SJSA1 (cell line): ENCODE results near the gene TUBB8B. TPM values are rescaled to one million over a fixed set of nuclear protein-coding genes. Genes with fewer than 3 reads are reported as not detected.
"Not testable (repeated sequence)": the region's sequence is repeated elsewhere in the genome, so short reads cannot be mapped to it uniquely, and the experiment has no call there.

Source experiments
- DNase-seq, 2 experiments: peaks; one replicate each; pipeline ENCODE4 v3.0.0-alpha.2; 2015 to 2020; ENCODE audit warnings: low spot score in 2 of 2, low read depth in 1 of 2
- H3K27ac ChIP-seq: fragments of 250-450 bp; sonication (Bioruptor Pico); 2 replicates; pipeline ENCODE4 v1.5.1; 2020; ENCODE audit warnings: mild to moderate bottlenecking, moderate library complexity
- H3K27me3 ChIP-seq: fragments of 250-450 bp; sonication (Bioruptor Pico); replicated peaks from 2 replicates; pipeline ENCODE4 v1.5.1; 2020; ENCODE audit warnings: mild to moderate bottlenecking, moderate library complexity
- H3K36me3 ChIP-seq: fragments of 250-450 bp; sonication (Bioruptor Pico); 2 replicates; pipeline ENCODE4 v1.5.1; 2020; ENCODE audit warnings: mild to moderate bottlenecking
- H3K4me1 ChIP-seq: fragments of 250-450 bp; sonication (Bioruptor Pico); replicated peaks from 2 replicates; pipeline ENCODE4 v1.6.1; 2021; ENCODE audit warnings: mild to moderate bottlenecking
- H3K4me3 ChIP-seq: fragments of 250-450 bp; sonication (Bioruptor Pico); 2 replicates; pipeline ENCODE4 v1.5.1; 2020; ENCODE audit warnings: mild to moderate bottlenecking
- H3K9me3 ChIP-seq: fragments of 250-450 bp; sonication (Bioruptor Pico); replicated peaks from 2 replicates; pipeline ENCODE4 v1.5.1; 2020; ENCODE audit warnings: mild to moderate bottlenecking
- total RNA-seq: library from RNA; depleted of rRNA; stranded (reverse); fragments of >200 nt; shearing (Covaris generic); gene quantifications from 2 replicates; pipeline ENCODE4 v1.2.3, GENCODE V29; 2014

The TUBB8B gene
- total RNA-seq, 1 experiment from 2014 or later: 1.1 TPM

GRCh38 chr18:75525-76160 lies 26.2 kb upstream of the TUBB8B start:
- H3K4me1 ChIP-seq, DNase-seq, H3K27me3 ChIP-seq, H3K36me3 ChIP-seq, H3K27ac ChIP-seq, H3K4me3 ChIP-seq, H3K9me3 ChIP-seq: not testable (repeated sequence)

GRCh38 chr18:73181-73777 lies 23.9 kb upstream of the TUBB8B start:
- H3K36me3 ChIP-seq, H3K4me1 ChIP-seq, H3K27me3 ChIP-seq, DNase-seq, H3K27ac ChIP-seq, H3K9me3 ChIP-seq, H3K4me3 ChIP-seq: not testable (repeated sequence)

GRCh38 chr18:67701-68100 lies 18.3 kb upstream of the TUBB8B start:
- H3K27ac ChIP-seq, DNase-seq, H3K36me3 ChIP-seq, H3K4me1 ChIP-seq, H3K9me3 ChIP-seq, H3K27me3 ChIP-seq, H3K4me3 ChIP-seq: not testable (repeated sequence)

GRCh38 chr18:64279-64678 lies 14.9 kb upstream of the TUBB8B start:
- not testable (repeated sequence) for H3K27ac ChIP-seq, H3K9me3 ChIP-seq, H3K27me3 ChIP-seq, DNase-seq, H3K36me3 ChIP-seq, H3K4me3 ChIP-seq, H3K4me1 ChIP-seq

GRCh38 chr18:63656-64055 lies 14.2 kb upstream of the TUBB8B start:
- H3K4me1 ChIP-seq, H3K9me3 ChIP-seq, H3K27ac ChIP-seq, DNase-seq, H3K36me3 ChIP-seq, H3K27me3 ChIP-seq, H3K4me3 ChIP-seq: not testable (repeated sequence)

- not testable (repeated sequence) for H3K36me3 ChIP-seq, H3K4me3 ChIP-seq, H3K9me3 ChIP-seq, H3K4me1 ChIP-seq, DNase-seq, H3K27me3 ChIP-seq, H3K27ac ChIP-seq
Observed at GRCh38 chr18:54388-54787, 5.0 kb upstream of the TUBB8B start.

GRCh38 chr18:48696-49095 lies 719 bp downstream of the TUBB8B start:
- H3K27ac ChIP-seq, H3K4me3 ChIP-seq, H3K4me1 ChIP-seq, H3K36me3 ChIP-seq, H3K27me3 ChIP-seq, H3K9me3 ChIP-seq: not testable (repeated sequence)
- DNase-seq: peak in 1 of 2 experiments; percentile 33

- H3K4me3 ChIP-seq: not testable (repeated sequence)
Observed at GRCh38 chr18:13177-13576, 36.2 kb downstream of the TUBB8B start.

GRCh38 chr18:12773-13172 lies 36.6 kb downstream of the TUBB8B start:
- H3K27me3 ChIP-seq, DNase-seq, H3K9me3 ChIP-seq, H3K27ac ChIP-seq, H3K4me1 ChIP-seq, H3K4me3 ChIP-seq, H3K36me3 ChIP-seq: not testable (repeated sequence)

More at GRCh38 chr18:13177-13576, 36.2 kb downstream of the TUBB8B start:
- not testable (repeated sequence) for H3K9me3 ChIP-seq, H3K4me1 ChIP-seq, H3K27ac ChIP-seq, H3K27me3 ChIP-seq, DNase-seq, H3K36me3 ChIP-seq

- H3K4me1 ChIP-seq, H3K27ac ChIP-seq, DNase-seq, H3K27me3 ChIP-seq, H3K36me3 ChIP-seq, H3K4me3 ChIP-seq, H3K9me3 ChIP-seq: not testable (repeated sequence)
Observed at GRCh38 chr18:11383-12274, 37.8 kb downstream of the TUBB8B start.

- DNase-seq, H3K36me3 ChIP-seq, H3K4me3 ChIP-seq, H3K9me3 ChIP-seq, H3K4me1 ChIP-seq, H3K27ac ChIP-seq, H3K27me3 ChIP-seq: not testable (repeated sequence)
Observed at GRCh38 chr18:10624-11184, 38.7 kb downstream of the TUBB8B start.

GRCh38 chr18:9937-10336 lies 39.5 kb downstream of the TUBB8B start:
- not testable (repeated sequence) for H3K9me3 ChIP-seq, H3K4me1 ChIP-seq, DNase-seq, H3K27me3 ChIP-seq, H3K27ac ChIP-seq, H3K36me3 ChIP-seq, H3K4me3 ChIP-seq
